Heart right ventricle (tissue), 16 donors: ENCODE measurements around the gene CNPY1. TPM values are rescaled to one million over a fixed set of nuclear protein-coding genes. Genes with fewer than 3 reads are reported as not detected.

ENCODE experiments used
- ATAC-seq, 8 donors: fragments of 200-7000 bp; cut with Tn5 transposase; one replicate each; pipeline ENCODE4 v1.9.1; 2020; ENCODE audit warnings: mild to moderate bottlenecking in 8 of 8, moderate library complexity in 8 of 8, moderate number of reproducible peaks in 1 of 8
- DNase-seq, 2 donors: peaks; one replicate each; pipeline ENCODE4 v3.0.0-alpha.2; 2020
- H3K27ac ChIP-seq, 10 donors: fragments of 200-600 bp; sonication (generic) in 2 of 10; one replicate each; pipeline versions ENCODE4 v1.5.0 to v1.8.0; 2020 to 2022; ENCODE audit warnings: mild to moderate bottlenecking in 3 of 10
- H3K27me3 ChIP-seq, 7 donors: fragments of 200-600 bp; one replicate each; pipeline ENCODE4 v1.8.0; 2021 to 2022; ENCODE audit warnings: mild to moderate bottlenecking in 2 of 7
- H3K36me3 ChIP-seq, 9 donors: fragments of 200-600 bp; sonication (generic) in 1 of 9; one replicate each; pipeline versions ENCODE4 v1.5.0 to v1.8.0; 2020 to 2022; ENCODE audit warnings: mild to moderate bottlenecking in 2 of 9
- H3K4me1 ChIP-seq, 9 donors: fragments of 200-600 bp; sonication (generic) in 1 of 9; one replicate each; pipeline versions ENCODE4 v1.5.0 to v1.8.0; 2020 to 2022; ENCODE audit warnings: mild to moderate bottlenecking in 4 of 9
- H3K4me3 ChIP-seq, 10 donors: fragments of 200-600 bp; sonication (generic) in 2 of 10; one replicate each; pipeline versions ENCODE4 v1.5.0 to v1.8.0; 2020 to 2022; ENCODE audit warnings: mild to moderate bottlenecking in 7 of 10, moderate library complexity in 2 of 10
- H3K9me3 ChIP-seq, 11 donors: fragments of 200-600 bp in 10 of 11; sonication (generic) in 2 of 11; one replicate each; pipeline versions ENCODE4 v1.5.0 to v1.8.0; 2013 to 2022; ENCODE audit warnings: mild to moderate bottlenecking in 2 of 11, control low read depth in 1 of 11, moderate library complexity in 1 of 11
- CTCF ChIP-seq, 9 donors: fragments of 200-600 bp; sonication (generic) in 2 of 9; IDR thresholded peaks; one replicate each; pipeline versions ENCODE4 v1.5.0 to v1.8.0; 2021 to 2022; ENCODE audit warnings: antibody characterized with exemption in 9 of 9, mild to moderate bottlenecking in 5 of 9, moderate library complexity in 1 of 9
- WGBS, 2 donors: extraction: QIAGEN DNeasy Blood & Tissue Kit; methylation state at CpG; one replicate each; pipeline ENCODE4 v1.1.7; 2013; ENCODE audit warnings: inconsistent platforms in 1 of 2; 5-methylcytosine and 5-hydroxymethylcytosine counted together
- intact Hi-C, 10 donors: fragments of 100-400 bp; cut with DNase I; formaldehyde crosslinking; loops; one replicate each; pipeline versions ENCODE4 v1.11.1 to v1.14.2; 2022
- polyA plus RNA-seq, 2 donors: library from polyadenylated mRNA; stranded (reverse); fragments of 200-250 nt; gene quantifications; one replicate each; pipeline ENCODE4 v1.2.3, GENCODE V29; 2013
- total RNA-seq, 10 donors: library from RNA; stranded (reverse); fragmentation: NEBNext Ultra II Directional in 3 of 10; extraction: Animal tissue kit (Norgen Biotek cat#: 25700) in 3 of 10; gene quantifications; one replicate each; pipeline versions ENCODE4 v1.2.1 to v1.2.4, GENCODE V29; 2021 to 2023
- donor health status: Arrhythmogenic right ventricular cardiomyopathy.
- donor health status: ischemic (EF 13 %, LVEDD 7.1; RV severe dilation, severe dysfunction).
- donor health status: healthy with polysubstance abuse.
- donor health status: DM: no; HTN: yes; CAD: no.
- donor health status: DM: no; HTN: no; CAD: no.
- donor health status: ischemic (EF 25% LVEDD 6.9; RV normal size, moderate dysfunction).
- donor health status: ischemic (EF 25% LVEDD 5.7; RV mildly dilated, moderate dysfunction).
- donor health status: healthy.
- donor health status: DM: yes; HTN: yes; CAD: no.
- donor health status: Ischemic cardiomyopathy.
- donor health status: ischemic (EF 35%, LVEDD 5.7; RV mildly dilated, moderate dysfunction).
- donor health status: nonischemic (EF 11% LVEDD 7.7; RV severe dilation, severe dysfunction).
- donor health status: DM: yes; HTN: yes; CAD: no.
- donor health status: PGD.
- donor health status: ischemic (EF 29% LVEDD 5.4; RV normal size, mild dysfunction).
- donor health status: nonischemic (EF 23%, LVEDD 6.1; RV moderate dilation, normal function).

Gene CNPY1
- total and polyA plus RNA-seq, 12 donors = not detected

- Histone ChIP-seq H3K4me3 (peak overlapping the region in 5 of 10 donors; percentile 22 to 34 (median 32)), H3K27ac (no peak overlapping the region), H3K36me3 (no peaks in the 10 kb centered on the region), H3K27me3 (peaks cover 15 to 100% (median 89%) of the 10 kb centered on the region in 7 donors), H3K4me1 (peaks cover 0 to 15% (median 13%) of the 10 kb centered on the region in 9 donors), H3K9me3 (no peaks in the 10 kb centered on the region)
- WGBS, 2 donors = 21 to 23% methylated on average over 14 of the region's 14 CpGs
- no peak for ATAC-seq
- intact Hi-C loops = no loop called here
- DNase-seq = no peak
- no peak for TF ChIP-seq CTCF (IDR thresholded peaks at IDR 0.05)
These were observed 13.6 kb downstream of the CNPY1 start for GRCh38 chr7:155532792-155533119.

- no peak for TF ChIP-seq CTCF (IDR thresholded peaks at IDR 0.05)
- Histone ChIP-seq H3K9me3 (no peaks in the 10 kb centered on the region), H3K4me3 (no peak overlapping the region), H3K4me1 (peaks cover 0 to 15% (median 13%) of the 10 kb centered on the region in 9 donors), H3K27me3 (peaks cover 15 to 100% (median 94%) of the 10 kb centered on the region in 7 donors), H3K36me3 (no peaks in the 10 kb centered on the region), H3K27ac (no peak overlapping the region)
- DNase-seq (no peak), ATAC-seq (no peak)
- WGBS, 2 donors = 13 to 19% methylated on average over 9 of the region's 9 CpGs
- intact Hi-C loops = no loop called here
These were observed 14.7 kb downstream of the CNPY1 start for GRCh38 chr7:155531681-155532080.

DNA sequence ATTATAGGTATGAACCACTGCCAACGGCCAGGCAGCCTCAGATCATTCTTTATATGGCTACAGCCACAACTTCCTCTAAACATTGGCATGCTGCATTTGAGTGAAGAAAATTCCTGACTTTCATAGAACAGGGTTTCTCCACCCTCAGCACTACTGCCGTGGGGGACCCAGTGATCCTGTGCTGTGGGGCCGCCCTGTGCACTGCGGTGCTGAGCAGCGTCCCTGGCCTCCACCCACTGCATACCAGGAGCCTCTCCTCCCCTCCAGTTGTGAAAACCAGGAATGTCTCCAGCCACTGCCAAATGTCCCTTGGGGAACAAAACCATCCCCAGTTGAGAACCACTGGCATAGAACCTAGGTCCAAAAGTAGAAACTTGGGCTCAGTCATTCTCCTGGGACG is 15.8 kb downstream of the CNPY1 start:
- peaks cover 0 to 15% (median 13%) of the 10 kb centered on the region in 9 donors for H3K4me1 ChIP-seq
- H3K4me3 ChIP-seq = no peak overlapping the region
- 64 to 66% methylated on average over 6 of the region's 6 CpGs for WGBS, 2 donors
- H3K27ac ChIP-seq = no peak overlapping the region
- peaks cover 15 to 99% (median 94%) of the 10 kb centered on the region in 7 donors for H3K27me3 ChIP-seq
- DNase-seq (no peak), ATAC-seq (no peak)
- intact Hi-C loops = no loop called here
- no peaks in the 10 kb centered on the region for H3K36me3 ChIP-seq
- TF ChIP-seq CTCF (IDR thresholded peaks at IDR 0.05) = no peak
- no peaks in the 10 kb centered on the region for H3K9me3 ChIP-seq

DNA sequence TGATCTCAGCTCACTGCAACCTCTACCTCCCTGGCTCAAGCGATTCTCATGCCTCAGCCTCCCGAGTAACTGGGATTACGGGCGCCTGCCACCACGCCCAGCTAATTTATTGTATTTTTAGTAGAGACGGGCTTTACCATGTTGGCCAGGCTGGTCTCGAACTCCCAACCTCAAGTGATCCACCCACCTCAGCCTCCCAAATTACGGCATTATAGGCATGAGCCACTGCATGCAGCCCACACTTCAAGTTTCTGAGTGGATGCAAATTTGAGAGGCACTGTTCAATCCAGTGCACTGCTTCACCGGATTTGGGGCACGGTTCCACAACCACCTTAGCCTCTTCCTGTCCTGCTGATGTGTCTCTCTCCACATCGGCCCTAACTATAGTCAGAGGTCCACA is 16.5 kb downstream of the CNPY1 start:
- H3K4me1 ChIP-seq = peaks cover 0 to 15% (median 13%) of the 10 kb centered on the region in 9 donors
- TF ChIP-seq CTCF (IDR thresholded peaks at IDR 0.05) = no peak
- no peak overlapping the region for H3K4me3 ChIP-seq
- H3K36me3 ChIP-seq = no peaks in the 10 kb centered on the region
- intact Hi-C loops = loop anchor here in 1 of 10 donors (10.0 kb wide), 1 partner anchor 135 kb away; no protein-coding TSS in a partner anchor
- peaks cover 15 to 98% (median 93%) of the 10 kb centered on the region in 7 donors for H3K27me3 ChIP-seq
- WGBS, 2 donors = 90 to 91% methylated on average over 11 of the region's 11 CpGs
- no peak overlapping the region for H3K27ac ChIP-seq
- H3K9me3 ChIP-seq = no peaks in the 10 kb centered on the region
- no peak for ATAC-seq
- DNase-seq = no peak
